ENCODE measurements around the gene CYBA.
"Not testable (repeated sequence)": the region's sequence is repeated elsewhere in the genome, so short reads cannot be mapped to it uniquely, and the experiment has no call there.

The CYBA gene

GRCh38 chr16:88609426-88609825, 41.4 kb downstream of the CYBA start:
- DNase-seq, result not testable (repeated sequence)

GRCh38 chr16:88608076-88608475, 42.8 kb downstream of the CYBA start:
- no peak for DNase-seq

- DNase-seq, result no peak
These were observed 44.6 kb downstream of the CYBA start for GRCh38 chr16:88606148-88606757.

- DNase-seq, result no peak
These were observed 45.4 kb downstream of the CYBA start for GRCh38 chr16:88605186-88606147.

- DNase-seq, result no peak
These were observed 48.8 kb downstream of the CYBA start for GRCh38 chr16:88602091-88602490.

GRCh38 chr16:88601313-88602036, 49.4 kb downstream of the CYBA start:
- no peak for DNase-seq

GRCh38 chr16:88600539-88600896, 50.3 kb downstream of the CYBA start:
- DNase-seq, result no peak

- no peak for DNase-seq
These were observed 50.9 kb downstream of the CYBA start for GRCh38 chr16:88599825-88600538.

- no peak for DNase-seq
These were observed 51.6 kb downstream of the CYBA start for GRCh38 chr16:88599092-88599733.

- no peak for DNase-seq
These were observed 52.9 kb downstream of the CYBA start for GRCh38 chr16:88597856-88598491.

GRCh38 chr16:88596483-88596882, 54.4 kb downstream of the CYBA start:
- DNase-seq, result no peak

GRCh38 chr16:88595921-88596320, 54.9 kb downstream of the CYBA start:
- DNase-seq, result no peak

- DNase-seq, result no peak
These were observed 55.8 kb downstream of the CYBA start for GRCh38 chr16:88595101-88595500.

GRCh38 chr16:88593910-88594309, 56.9 kb downstream of the CYBA start:
- DNase-seq, result no peak

- DNase-seq, result no peak
These were observed 57.4 kb downstream of the CYBA start for GRCh38 chr16:88593489-88593888.

Data from AML-193 (cell line).